Dermis blood vessel endothelial cell (primary cell): ENCODE results near the gene HLA-DQA2. TPM values are rescaled to one million over a fixed set of nuclear protein-coding genes. Genes with fewer than 3 reads are reported as not detected.
A peak's percentile ranks its signal among the peaks of the same experiment; 100 is the strongest.
"Not testable (repeated sequence)": the region's sequence is repeated elsewhere in the genome, so short reads cannot be mapped to it uniquely, and the experiment has no call there.

Experiments used
- DNase-seq: peaks from one replicate; pipeline ENCODE4 v3.0.0; 2010
- total RNA-seq: library from RNA; depleted of rRNA; stranded (reverse); fragments of >200 nt; gene quantifications from 2 replicates; pipeline ENCODE4 v1.2.3, GENCODE V29; 2014

Gene HLA-DQA2
- total RNA-seq, result not detected in 2 replicates

DNA sequence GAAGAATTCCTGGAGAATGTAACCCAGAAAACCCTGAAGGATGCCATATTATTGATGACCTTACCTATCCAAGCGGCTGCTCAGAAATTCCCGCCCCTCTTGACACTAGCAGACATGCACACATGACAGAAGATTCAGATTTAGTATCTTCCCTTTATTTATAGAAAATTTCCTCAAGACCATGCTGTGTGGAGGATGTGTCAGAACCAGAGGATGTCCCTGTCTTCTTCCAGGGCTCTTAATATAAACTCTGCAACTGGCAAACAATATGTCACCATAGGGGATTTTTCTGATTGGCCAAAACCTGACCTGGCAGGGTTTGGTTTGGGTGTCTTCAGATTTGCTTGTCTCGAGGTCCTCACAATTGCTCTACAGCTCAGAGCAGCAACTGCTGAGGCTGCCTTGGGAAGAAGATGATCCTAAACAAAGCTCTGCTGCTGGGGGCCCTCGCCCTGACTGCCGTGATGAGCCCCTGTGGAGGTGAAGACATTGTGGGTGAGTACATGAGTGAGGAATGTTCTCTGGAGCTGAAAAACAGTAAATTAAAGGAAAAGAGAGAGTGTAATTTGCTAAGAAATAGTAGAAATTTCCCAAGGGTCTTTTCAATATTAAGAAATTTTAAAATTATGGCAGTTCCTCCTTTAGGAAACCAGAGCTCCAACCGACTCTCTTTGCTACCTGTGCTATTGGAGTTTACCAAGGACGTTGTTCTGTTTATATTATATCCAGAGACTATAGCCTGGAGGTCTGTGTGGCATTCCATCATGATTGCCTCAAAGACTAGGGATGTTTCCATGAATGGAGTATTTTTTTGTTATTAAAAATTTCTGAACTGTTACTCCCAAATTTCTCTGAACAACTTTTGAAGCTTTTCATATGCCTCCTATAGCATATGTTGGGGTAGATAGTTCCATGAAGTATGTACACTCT is at the start of gene HLA-DQA2:
Gene HLA-DQA2 (plus strand): TSS at position 361 of the 930 bp plus-strand sequence. CDS start 53 bp downstream, at position 414.
- DNase-seq, result no peak

GRCh38 chr6:32692019-32692418 is 49.2 kb upstream of the HLA-DQA2 start:
- DNase-seq, result peak; percentile 47

GRCh38 chr6:32697031-32697430 is 44.2 kb upstream of the HLA-DQA2 start:
- no peak for DNase-seq

DNA sequence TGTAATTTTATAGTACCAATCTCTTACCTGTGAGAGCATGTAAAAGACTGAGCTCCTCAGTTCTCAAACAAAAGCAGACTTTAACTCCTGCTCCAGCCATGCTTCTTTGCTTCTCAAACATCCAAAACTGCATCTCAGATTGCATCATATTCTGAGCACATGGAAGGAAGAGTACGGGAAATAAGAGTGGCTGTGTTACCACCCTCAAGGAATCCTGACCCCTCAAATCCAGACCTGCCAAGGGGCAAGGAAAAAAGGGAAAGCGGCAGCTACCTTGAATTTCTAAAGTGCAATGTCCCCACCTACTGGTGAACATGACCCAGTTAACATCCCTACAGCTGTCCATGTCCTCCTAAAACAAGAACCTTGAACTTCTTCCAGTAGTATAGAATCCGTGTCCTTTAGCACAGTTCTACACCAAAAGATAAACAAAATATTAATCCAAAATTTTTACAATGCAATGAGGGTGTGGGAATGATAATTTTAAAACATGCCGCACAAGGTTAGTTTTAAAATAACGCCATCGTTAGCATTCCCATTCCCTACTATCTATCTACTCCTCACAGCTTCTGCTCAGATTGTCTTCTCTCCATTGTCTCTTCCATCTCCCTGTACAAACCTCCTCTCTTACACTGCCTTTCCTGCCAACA is 40.7 kb upstream of the HLA-DQA2 start:
- DNase-seq, result peak; percentile 77

- no peak for DNase-seq
Observed at GRCh38 chr6:32703347-32703746, 37.8 kb upstream of the HLA-DQA2 start.

- not testable (repeated sequence) for DNase-seq
Observed at GRCh38 chr6:32705164-32705563, 36.0 kb upstream of the HLA-DQA2 start.

DNA sequence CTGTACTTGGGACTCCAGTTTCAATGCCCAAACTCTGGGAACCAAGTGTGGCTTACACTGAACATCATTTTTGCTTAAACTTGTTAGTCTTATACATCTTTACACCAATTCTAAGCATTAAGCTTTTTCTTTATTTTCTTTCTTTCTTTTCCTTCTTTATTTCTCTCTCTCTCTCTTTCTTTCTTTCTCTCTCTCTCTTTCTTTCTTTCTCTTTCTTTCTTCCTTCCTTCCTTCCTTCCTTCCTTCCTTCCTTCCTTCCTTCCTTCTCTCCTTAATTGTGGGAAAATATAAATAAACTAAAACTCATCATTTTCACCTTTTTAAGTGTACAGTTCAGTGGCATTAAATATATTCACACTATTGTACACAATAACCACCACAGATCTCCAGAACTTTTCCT is 31.6 kb upstream of the HLA-DQA2 start:
- no peak for DNase-seq

DNA sequence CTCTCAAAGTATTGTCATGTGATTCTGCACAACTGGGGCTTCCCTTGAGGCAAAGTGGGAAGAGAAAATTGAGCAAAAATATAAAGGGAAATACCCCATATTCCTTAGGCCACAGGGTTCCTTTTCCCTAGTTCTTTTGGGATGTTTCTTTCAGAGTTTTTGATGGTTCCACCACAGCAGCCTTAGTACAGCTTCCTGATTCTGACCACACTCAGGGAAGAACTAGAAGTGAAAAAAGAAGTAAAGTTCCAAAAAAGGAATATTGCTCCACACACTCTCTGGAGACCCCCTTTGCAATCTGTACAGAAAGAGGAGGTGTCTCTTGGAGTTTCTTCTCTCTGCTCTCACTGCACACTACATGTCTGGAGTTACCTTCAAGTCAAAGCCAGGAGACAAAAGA is 27.9 kb upstream of the HLA-DQA2 start:
- DNase-seq, result no peak

DNA sequence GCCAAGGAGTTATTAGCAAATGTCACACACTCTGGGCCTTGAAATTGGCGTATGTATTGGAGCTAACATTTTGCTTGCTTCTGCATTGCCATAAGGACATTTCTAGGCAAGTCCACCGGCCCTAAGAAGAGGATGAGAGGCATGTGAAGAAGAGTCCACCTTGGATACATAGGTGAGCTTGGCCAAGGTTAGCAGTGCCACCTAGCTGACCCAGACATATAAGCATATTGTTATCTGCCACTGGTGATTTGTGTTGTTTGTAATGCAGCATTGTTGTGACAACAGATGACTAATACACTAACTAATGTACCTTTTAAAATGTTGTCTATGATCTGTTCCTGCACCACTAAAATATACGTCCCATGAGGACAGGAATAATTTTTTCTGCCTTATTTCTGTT is 24.8 kb upstream of the HLA-DQA2 start:
- no peak for DNase-seq

DNA sequence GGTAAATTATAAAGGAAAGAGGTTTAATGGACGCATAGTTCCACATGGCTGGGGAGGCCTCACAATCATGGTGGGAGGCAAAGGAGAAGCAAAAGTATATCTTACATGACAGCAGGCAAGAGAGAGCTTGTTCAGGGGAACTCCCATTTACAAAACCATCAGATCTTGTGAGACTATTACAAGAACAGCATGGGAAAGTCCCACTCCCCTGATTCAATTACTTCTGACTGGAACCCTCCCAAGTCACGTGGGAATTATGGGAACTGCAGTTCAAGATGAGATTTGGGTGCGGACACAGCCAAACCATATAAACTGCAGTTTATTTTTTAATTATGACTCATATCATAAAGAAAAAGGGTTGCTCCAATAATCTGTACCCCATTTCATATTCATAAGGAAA is 22.3 kb upstream of the HLA-DQA2 start:
- DNase-seq, result no peak

GRCh38 chr6:32738126-32738525 is 3.1 kb upstream of the HLA-DQA2 start:
- no peak for DNase-seq

DNA sequence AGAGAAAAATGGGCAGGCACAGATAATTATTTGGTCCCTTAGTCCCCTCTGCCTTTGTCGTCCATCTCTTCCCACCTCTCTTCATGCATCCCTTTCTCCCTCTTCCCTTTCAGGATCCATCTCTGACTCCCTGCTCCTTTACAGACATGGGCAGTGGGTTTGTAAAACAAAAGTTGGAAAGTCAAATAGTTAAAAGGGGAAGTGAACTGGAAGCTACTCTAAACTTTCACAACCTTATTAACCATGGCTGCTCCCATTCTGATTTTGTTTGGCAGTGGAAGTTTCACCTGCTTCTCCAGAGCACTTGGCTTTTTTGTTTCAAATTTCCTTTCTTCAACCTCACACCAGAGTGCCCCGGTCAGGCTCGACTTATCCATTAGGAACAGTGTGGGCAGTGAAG is 1.2 kb downstream of the HLA-DQA2 start:
- DNase-seq, result no peak

GRCh38 chr6:32744776-32745175 is 3.6 kb downstream of the HLA-DQA2 start:
- peak; percentile 5 for DNase-seq

DNA sequence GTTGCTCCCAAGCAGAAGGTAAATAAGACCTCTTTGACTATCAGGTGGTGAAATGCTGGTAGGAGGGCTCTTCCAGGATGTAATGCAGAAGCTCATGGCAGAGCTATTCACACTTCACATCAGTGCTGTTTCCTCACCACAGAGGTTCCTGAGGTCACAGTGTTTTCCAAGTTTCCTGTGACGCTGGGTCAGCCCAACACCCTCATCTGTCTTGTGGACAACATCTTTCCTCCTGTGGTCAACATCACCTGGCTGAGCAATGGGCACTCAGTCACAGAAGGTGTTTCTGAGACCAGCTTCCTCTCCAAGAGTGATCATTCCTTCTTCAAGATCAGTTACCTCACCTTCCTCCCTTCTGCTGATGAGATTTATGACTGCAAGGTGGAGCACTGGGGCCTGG is 4.5 kb downstream of the HLA-DQA2 start:
- not testable (repeated sequence) for DNase-seq

DNA sequence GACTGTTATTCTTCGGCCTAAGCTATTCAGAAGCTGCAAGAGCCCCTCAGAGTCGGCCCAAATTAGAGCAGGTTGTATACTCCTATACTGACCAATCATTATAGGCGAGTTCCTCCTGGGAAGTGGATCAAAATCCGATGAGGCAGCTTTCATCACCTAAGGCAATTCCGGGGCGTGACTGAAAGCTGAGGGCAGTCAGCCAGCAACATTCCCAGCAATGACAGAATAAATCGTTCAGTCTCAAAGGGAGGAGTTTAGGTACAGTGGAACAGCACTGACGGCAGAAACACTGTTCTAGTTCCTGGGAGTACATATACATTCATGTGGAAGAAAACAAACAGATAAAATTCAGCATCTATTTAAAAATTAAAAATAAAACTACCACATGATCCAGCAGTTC is 11.4 kb downstream of the HLA-DQA2 start:
- DNase-seq, result no peak

DNA sequence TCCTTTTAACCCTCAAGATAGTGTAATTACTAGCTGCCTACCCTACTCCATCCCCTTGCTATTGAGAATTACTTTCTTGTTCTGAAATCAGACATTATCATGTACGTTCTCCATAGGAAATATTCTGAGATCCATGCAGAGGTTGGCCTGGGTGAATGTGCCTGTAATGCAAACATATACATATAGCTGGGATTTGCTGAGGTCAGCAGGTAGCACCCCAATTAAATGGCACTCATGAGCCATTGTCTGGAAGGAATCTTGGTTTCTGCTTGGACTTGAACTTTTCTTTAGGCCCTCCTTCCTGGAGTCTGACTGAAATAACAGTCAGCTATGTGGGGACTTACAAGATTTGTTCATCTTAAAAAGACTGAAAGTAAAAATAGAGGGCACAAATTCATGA is 18.5 kb downstream of the HLA-DQA2 start:
- DNase-seq, result no peak

DNA sequence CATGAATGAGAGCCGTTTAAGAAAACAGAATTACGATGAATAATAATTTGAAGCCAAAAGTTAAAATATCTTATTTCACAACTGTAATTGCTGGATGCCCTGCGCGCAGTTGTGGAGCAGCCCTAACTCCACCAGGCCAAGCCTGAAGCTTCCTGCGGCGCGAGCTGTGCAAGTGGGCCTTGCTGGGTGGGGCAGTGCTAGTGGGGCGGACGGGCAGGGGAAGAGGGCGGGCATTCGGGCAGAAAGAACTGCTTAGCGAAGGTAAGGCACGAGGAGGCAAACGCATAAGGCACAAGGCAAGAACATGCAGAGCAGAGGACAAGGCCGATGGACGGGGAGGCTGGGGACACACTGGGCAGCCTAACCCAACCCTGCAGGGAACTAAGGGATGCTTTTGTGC is 19.9 kb downstream of the HLA-DQA2 start:
- DNase-seq, result no peak

- DNase-seq, result no peak
Observed at GRCh38 chr6:32761548-32761947, 20.4 kb downstream of the HLA-DQA2 start.

DNA sequence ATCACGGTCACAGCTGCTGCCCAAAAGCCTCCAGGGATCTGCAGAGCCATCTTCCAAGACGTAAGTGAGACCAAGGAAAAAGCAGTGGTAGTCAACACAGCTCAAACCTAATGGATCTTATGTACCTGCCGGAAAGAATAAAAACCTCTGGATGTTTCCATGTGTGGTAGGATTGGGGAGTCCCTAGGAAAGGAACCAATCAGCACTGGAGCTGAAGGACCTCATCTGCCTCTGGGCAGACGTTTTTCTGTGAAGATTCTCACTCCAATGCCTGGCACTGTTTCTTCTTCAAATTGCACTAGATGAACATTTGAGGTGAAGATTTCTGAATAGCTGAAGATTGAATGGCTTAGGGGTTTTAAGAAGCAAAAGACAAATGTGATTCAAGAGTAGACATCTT is 22.2 kb downstream of the HLA-DQA2 start, which contains the start of gene HLA-DQB2:
Gene HLA-DQB2 (minus strand): TSS at position 112 of the 400 bp plus-strand sequence. CDS start 62 bp downstream, at position 50.
- peak; percentile 26 for DNase-seq

- DNase-seq, result no peak
Observed at GRCh38 chr6:32764048-32764447, 22.9 kb downstream of the HLA-DQA2 start.

GRCh38 chr6:32772656-32773055 is 31.5 kb downstream of the HLA-DQA2 start:
- no peak for DNase-seq

DNA sequence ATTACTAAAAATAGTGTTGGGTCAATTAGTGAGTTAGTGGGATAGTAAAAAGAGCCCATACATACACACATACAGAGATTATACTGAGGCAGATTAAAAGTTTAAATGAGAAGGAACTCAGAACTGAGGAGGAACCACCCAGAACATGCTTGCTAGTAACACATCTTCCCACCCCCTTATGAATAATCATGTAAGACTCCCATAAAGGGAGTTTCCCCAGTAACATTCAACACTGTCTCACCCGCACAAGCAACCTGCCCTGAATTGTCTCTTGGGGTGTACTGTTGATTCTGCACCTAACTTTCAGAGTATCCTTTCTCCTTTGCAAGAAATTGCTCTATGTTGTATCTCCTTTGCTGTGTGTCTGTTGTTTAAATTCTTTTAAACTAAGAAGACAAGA is 33.2 kb downstream of the HLA-DQA2 start:
- no peak for DNase-seq

- DNase-seq, result no peak
Observed at GRCh38 chr6:32775071-32775470, 33.9 kb downstream of the HLA-DQA2 start.

DNA sequence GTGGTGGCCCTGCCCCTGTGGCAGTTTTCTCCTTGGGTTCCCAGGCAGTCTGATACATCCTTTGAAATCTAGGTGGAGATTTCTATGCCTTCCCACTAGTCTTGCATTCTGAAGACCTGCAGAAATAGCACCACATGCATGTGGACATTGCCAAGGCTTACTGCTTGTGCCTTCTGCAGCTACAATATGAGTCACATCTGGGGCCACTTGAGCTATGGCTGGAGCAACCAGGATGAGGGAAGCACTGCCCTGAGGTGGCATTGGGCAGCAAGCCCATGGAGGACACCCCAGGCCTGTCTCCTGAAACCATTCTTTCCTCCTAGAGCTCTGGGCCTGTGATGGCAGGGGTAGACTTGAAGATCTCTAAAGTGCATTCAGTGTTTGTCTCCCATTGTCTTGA is 37.8 kb downstream of the HLA-DQA2 start:
- DNase-seq, result no peak
